NCI-H1048 (cell line): ENCODE data around the gene GLP1R.

ENCODE experiments used
- DNase-seq: peaks from one replicate; lab custom pipeline; 2025; lab: John Stamatoyannopoulos, UW

GLP1R gene

GRCh38 chr6:39044181-39044580, 4.4 kb upstream of the GLP1R start:
- no peak for DNase-seq

- no peak for DNase-seq
Measured at GRCh38 chr6:39047434-39048327, 900 bp upstream of the GLP1R start.

DNA sequence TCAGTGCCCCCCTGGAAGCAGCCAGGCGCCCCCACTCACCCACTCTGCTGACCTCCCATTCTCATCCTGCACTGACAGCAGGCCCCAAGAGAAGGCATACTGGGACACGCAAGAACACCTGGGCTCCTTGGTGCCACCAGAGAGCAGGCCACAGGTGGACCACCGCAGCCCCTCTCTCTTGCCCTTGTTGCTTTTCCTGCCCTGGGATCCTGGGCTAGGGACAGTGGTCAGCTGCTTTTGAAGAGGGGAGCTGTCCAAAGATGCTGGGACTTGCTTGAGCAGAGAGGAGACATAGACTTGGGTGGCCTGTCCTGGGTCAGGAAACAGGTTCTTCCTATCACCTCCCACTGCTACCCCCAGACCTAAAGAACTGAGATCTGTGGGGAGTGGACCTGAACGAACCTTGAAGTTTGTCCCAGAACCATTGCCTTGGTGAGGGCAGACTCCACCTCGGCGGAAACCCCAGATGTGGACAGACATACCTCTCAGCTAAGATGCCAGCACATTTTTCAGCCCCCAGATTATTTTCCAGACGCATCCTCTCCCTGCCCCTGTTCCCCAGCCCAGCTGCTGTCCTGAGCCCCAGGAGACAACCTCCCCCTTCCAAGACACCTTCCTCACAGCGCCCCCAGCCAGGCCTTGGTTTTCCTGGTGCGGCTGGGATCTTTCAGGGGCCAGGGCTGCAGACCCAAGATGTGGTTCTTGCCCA, 1.1 kb downstream of the GLP1R start:
- no peak for DNase-seq

DNA sequence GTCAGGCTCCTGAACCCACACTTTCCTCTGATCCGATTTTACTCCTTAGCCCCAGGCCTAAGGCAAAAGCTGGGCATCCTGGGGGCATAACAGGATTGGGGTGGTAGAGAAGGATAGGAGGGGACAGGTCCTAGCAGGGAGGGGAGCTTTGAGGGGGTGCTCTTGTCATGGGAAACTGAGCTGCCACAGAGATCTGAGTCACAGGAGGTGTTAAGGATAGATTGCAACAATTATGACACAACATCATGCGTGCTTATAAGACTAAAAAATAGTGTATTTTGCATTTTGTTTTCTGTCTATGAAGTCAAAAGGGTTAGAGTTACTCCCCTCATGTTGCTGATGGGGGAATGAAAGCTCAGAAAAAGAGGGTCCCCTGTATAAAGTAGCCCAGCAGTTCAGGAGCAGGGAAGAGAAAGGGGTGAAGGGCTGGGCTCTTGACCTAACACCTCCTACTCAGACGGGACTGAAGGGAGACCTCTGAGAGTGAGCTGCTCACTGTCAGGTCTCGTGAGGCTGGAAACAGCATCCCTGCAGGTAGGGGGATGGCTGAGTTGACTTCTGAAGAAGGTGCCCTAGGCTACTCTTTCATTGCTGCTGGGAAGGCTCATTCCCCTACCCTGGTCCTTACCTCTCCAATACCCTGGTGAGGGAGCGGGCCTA, 2.0 kb downstream of the GLP1R start:
- DNase-seq = no peak

DNA sequence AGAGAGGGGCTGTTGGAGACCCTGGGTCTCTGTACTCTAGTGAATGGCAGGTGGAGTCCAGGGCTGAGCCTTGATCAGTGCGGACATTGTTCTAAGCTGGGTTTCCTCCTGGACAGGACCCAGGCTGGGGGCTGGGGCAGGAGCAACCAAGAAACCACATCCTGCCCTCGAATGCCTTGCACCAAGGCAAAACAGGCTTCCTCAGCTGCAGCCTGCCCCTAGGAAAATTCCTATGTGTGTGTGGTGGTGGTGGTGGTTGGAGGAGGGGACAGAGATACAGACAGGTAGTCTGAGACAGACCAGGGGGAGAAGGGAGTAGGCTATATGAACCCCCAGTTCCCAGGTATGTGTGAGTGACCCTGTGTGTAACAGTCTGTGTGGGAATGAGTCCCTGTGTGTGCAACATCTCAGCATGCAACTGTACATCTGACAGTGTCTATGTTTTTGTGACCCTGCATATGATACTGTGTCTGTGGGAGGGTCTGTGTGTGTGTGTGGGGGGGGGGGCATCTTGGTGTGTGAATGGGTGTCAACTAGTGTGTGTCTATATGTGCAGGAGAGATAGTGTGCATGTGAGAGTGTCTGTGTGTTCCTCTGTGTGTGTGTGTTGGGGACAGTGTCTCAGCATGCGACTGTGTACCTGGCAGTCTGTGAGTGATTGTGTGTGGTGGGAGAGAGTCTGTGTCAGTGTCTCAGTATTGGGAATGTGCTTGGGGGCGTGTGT, 3.0 kb downstream of the GLP1R start:
- DNase-seq = no peak

DNA sequence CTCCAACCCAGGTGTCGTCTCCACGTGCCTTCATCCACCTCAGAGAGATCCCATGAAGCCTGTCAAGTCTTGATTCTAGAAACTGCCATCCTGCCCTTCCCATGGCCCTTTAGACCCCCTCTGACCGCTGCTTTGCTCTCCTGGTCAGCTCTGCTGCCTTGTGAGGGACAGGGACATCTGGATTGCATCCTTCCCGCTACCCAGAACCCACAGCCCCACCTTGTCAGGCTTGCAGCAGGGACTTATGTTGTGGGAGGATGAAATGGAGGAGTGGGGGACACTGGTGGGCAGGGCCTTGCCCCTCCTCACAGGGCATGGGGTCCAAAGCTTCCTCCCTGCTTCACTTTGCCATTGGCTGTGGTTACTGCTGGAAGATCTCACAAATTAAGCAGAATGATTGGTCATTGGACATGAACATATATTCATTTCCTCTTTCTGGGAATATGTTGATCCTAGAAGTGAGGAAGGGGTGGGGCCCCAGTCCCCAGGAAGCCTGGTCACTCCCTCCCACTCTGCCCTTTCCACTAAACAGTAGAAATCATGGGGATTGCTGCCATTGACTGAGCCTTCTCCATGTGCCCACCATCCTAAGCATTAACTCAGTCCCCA, 4.5 kb downstream of the GLP1R start:
- no peak for DNase-seq

DNA sequence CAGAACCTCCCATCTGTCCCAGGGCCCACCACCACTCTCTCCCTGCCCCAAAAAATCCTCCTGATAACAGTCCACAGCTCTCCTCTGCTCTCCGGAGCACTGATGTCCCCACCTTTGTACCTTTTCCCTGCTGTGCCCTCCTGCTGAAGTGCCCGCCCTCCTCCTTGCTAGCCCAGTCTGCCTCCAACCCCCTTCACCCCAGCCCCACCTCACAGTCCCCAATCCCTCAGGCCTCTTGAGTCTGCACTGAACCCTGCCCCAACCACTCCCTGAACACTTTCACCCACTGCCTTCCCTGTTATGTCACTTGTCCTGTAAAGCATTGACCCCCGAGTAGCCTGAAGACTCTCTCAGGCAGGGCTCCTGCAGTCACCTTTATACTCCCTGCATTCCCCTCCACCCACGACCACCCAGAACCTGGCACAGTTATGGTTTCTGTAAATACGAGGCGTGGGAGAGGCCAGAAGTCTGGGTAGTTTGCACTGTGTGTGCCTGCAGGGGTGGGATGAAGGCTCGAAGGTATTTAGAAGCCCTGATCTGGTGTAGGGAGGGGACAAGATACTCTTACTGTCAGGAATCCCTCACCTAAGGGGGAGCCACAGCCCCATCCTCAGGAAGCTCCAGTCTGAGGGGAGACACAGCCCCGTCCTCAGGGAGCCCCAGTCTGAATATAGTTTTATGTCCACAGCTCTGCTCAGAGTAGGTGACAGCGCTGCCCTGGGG, 5.4 kb downstream of the GLP1R start:
- no peak for DNase-seq

DNA sequence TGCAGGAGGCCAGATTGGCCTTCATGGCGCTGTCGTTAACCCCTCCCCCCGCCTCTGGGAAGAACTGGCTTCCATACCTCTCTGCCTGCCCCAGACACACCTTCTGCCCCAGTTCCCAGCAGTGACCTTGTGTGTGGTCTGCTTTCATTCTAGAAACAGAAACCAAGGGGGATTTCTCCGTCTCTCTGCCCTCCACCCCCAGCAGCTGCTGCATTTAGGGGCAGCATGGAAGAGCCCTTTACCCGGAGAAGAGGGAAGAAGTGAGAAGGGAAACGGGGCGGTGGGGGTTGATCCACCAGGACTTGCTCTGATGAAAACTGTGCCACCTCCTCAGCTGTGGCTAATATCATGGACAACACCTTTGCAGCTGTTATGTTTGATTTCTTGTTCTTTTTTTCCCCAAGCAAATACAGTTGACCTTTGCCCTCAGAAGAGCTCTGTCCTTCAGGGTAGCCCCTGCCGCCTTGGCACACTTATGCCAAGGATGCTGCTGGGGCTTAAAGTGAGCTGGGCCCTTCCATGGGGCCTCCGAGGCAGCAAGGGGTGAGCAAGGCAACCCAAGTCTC, 6.1 kb downstream of the GLP1R start:
- no peak for DNase-seq

DNA sequence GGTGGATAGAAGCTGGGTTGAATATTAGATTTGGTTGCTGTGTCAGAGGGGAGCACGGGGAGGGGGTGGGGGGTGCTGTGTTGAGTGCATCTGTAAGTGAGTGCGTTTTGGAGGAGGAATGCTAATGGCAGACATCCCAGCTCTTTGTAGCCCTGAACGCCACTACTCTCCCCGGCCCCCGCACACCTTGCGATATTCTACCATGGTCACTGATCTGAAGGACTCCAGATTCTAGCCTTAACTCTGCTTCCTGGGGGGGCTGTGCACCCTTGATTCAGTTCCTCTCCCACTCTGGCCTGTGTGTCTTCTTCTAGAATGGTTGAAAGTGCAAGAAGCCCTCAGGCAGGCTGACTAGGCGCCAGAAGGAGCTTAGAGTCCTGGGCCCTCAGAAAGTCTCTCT, 7.1 kb downstream of the GLP1R start:
- no peak for DNase-seq

- DNase-seq = no peak
Measured at GRCh38 chr6:39056191-39056590, 7.6 kb downstream of the GLP1R start.

- no peak for DNase-seq
Measured at GRCh38 chr6:39056681-39057080, 8.1 kb downstream of the GLP1R start.

- no peak for DNase-seq
Measured at GRCh38 chr6:39057251-39058155, 8.9 kb downstream of the GLP1R start.

DNA sequence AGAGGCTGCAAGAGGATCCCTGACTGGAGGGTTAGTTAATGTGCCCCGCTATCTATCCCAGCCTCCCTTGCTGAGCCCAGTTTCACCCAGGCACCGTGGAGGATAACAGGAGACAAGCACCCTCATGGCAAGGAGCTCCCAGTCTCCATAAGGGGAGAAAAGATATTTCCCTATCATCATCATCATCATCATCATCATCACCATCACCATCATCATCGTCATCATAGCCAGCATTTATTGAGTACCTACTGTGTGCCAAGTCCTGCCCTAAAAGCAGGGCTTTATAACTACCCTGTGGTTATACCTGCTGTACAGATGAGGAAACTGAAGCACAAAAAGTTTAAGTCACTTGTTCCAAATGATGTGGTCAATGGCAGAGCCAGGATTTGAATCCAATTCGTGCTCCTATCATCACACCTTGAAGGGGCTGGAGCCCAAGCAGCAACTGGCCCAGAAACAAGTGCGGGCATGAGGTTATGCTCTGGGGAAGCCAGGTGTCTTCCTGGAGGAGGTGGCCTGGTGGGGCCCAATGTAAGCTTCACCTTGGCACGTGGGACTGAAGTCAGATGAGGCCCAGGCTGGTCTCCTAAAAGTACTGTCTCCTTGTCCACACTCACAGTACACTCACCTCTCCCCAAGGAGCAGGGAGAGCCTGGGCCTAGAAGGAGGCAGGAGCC, 10.0 kb downstream of the GLP1R start:
- DNase-seq = no peak

GRCh38 chr6:39059496-39060310, 11.1 kb downstream of the GLP1R start:
- DNase-seq = no peak

- DNase-seq = no peak
Measured at GRCh38 chr6:39060467-39061160, 12.0 kb downstream of the GLP1R start.

GRCh38 chr6:39061182-39061581, 12.6 kb downstream of the GLP1R start:
- no peak for DNase-seq

DNA sequence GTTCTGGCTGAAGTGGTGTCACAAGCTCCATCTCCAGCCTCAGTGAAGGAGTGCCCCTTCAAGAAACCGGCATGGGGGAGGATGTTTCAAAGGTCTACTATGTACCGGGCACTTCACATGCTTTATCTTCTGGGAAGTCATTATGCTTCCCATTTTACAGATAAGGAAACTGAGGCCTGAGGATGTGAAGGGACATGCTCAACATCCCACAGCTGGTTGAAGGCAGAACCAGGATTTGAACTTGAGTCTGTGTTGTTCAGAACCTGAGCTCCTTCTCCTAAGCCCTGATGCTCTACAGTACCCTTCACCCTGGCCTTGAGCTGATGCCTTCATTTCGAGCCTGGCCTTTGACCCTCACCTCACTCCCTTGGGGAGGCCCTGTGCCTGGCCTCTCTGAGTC, 13.0 kb downstream of the GLP1R start:
- no peak for DNase-seq
